HG03354 (cell line): ENCODE measurements around the gene NOC4L.

ENCODE experiments used
- ATAC-seq: cut with Tn5 transposase; IDR thresholded peaks from one replicate; pipeline ENCODE4 v1.9.1; 2021; ENCODE audit warnings: mild to moderate bottlenecking; ENCODE audit not compliant: unreplicated experiment, poor library complexity, severe bottlenecking

NOC4L gene

GRCh38 chr12:132153501-132154340 is 9.5 kb downstream of the NOC4L start:
- peak; percentile 88 for ATAC-seq

GRCh38 chr12:132154341-132154761 is 10.1 kb downstream of the NOC4L start:
- ATAC-seq = peak; percentile 20

GRCh38 chr12:132154941-132155770 is 10.9 kb downstream of the NOC4L start:
- ATAC-seq = no peak

GRCh38 chr12:132155771-132156572 is 11.7 kb downstream of the NOC4L start:
- no peak for ATAC-seq

GRCh38 chr12:132156573-132157325 is 12.5 kb downstream of the NOC4L start:
- ATAC-seq = no peak

GRCh38 chr12:132157733-132158409 is 13.6 kb downstream of the NOC4L start:
- ATAC-seq = no peak

- no peak for ATAC-seq
Measured at GRCh38 chr12:132158677-132159554, 14.7 kb downstream of the NOC4L start.

- ATAC-seq = no peak
Measured at GRCh38 chr12:132159555-132160003, 15.3 kb downstream of the NOC4L start.

GRCh38 chr12:132160016-132160415 is 15.8 kb downstream of the NOC4L start:
- ATAC-seq = no peak

GRCh38 chr12:132160601-132161035 is 16.4 kb downstream of the NOC4L start:
- ATAC-seq = no peak

- ATAC-seq = no peak
Measured at GRCh38 chr12:132161036-132161781, 17.0 kb downstream of the NOC4L start.

- ATAC-seq = no peak
Measured at GRCh38 chr12:132161796-132162507, 17.7 kb downstream of the NOC4L start.

GRCh38 chr12:132162508-132163031 is 18.3 kb downstream of the NOC4L start:
- no peak for ATAC-seq

GRCh38 chr12:132163041-132163910 is 19.0 kb downstream of the NOC4L start:
- ATAC-seq = no peak

- no peak for ATAC-seq
Measured at GRCh38 chr12:132163911-132164288, 19.6 kb downstream of the NOC4L start.
